NCI-H2196 (cell line): ENCODE measurements around the gene GRK5.

Experiments used
- DNase-seq: peaks from one replicate; lab custom pipeline; 2025; ENCODE audit not compliant: unreplicated experiment; lab: John Stamatoyannopoulos, UW

GRK5 gene

GRCh38 chr10:119470920-119471702 is 263.7 kb downstream of the GRK5 start:
- no peak for DNase-seq

- no peak for DNase-seq
Observed at GRCh38 chr10:119473771-119474170, 266.4 kb downstream of the GRK5 start.

GRCh38 chr10:119474606-119475005 is 267.2 kb downstream of the GRK5 start:
- DNase-seq = no peak

GRCh38 chr10:119477444-119477843 is 270.1 kb downstream of the GRK5 start:
- DNase-seq = no peak

- DNase-seq = no peak
Observed at GRCh38 chr10:119478111-119478802, 270.9 kb downstream of the GRK5 start.

GRCh38 chr10:119478811-119479341 is 271.5 kb downstream of the GRK5 start:
- no peak for DNase-seq

- DNase-seq = no peak
Observed at GRCh38 chr10:119479532-119479931, 272.2 kb downstream of the GRK5 start.

- peak; percentile 13 for DNase-seq
Observed at GRCh38 chr10:119480667-119481066, 273.3 kb downstream of the GRK5 start.

GRCh38 chr10:119481781-119482426 is 274.5 kb downstream of the GRK5 start:
- no peak for DNase-seq

GRCh38 chr10:119483001-119483400 is 275.6 kb downstream of the GRK5 start:
- no peak for DNase-seq

GRCh38 chr10:119483839-119484238 is 276.5 kb downstream of the GRK5 start:
- no peak for DNase-seq

- no peak for DNase-seq
Observed at GRCh38 chr10:119488675-119489074, 281.3 kb downstream of the GRK5 start.

- no peak for DNase-seq
Observed at GRCh38 chr10:119489991-119490326, 282.6 kb downstream of the GRK5 start.

- no peak for DNase-seq
Observed at GRCh38 chr10:119491966-119492757, 284.8 kb downstream of the GRK5 start.

GRCh38 chr10:119493155-119493554 is 285.8 kb downstream of the GRK5 start:
- DNase-seq = no peak

- no peak for DNase-seq
Observed at GRCh38 chr10:119494236-119495020, 287.1 kb downstream of the GRK5 start.

- DNase-seq = no peak
Observed at GRCh38 chr10:119495021-119495505, 287.7 kb downstream of the GRK5 start.

- no peak for DNase-seq
Observed at GRCh38 chr10:119495545-119495944, 288.2 kb downstream of the GRK5 start.

GRCh38 chr10:119496273-119496672 is 288.9 kb downstream of the GRK5 start:
- DNase-seq = no peak

- no peak for DNase-seq
Observed at GRCh38 chr10:119497243-119497642, 289.9 kb downstream of the GRK5 start.
